Neuronal stem cell (in vitro differentiated cells): Measurements from ENCODE around the gene SOX18.

ENCODE experiments used
- DNase-seq: peaks from one replicate; pipeline ENCODE4 v3.0.0-alpha.2; 2013; ENCODE audit warnings: low spot score
- H2AFZ ChIP-seq: one replicate; pipeline ENCODE4 v1.6.1; 2013; ENCODE audit warnings: mild to moderate bottlenecking, low read length, inconsistent platforms
- H2AK5ac ChIP-seq: 2 replicates; pipeline ENCODE4 v1.6.1; 2013; ENCODE audit warnings: low read depth, mild to moderate bottlenecking, inconsistent platforms, low read length, moderate library complexity, mixed read lengths
- H2BK120ac ChIP-seq: 2 replicates; pipeline ENCODE4 v1.6.1; 2013; ENCODE audit warnings: low read depth, mild to moderate bottlenecking, inconsistent platforms, low read length, moderate library complexity, mixed read lengths
- H2BK12ac ChIP-seq: one replicate; pipeline ENCODE4 v1.6.1; 2013; ENCODE audit warnings: low read length, inconsistent platforms
- H2BK15ac ChIP-seq: 2 replicates; pipeline ENCODE4 v1.6.1; 2013; ENCODE audit warnings: mild to moderate bottlenecking, low read length, inconsistent platforms, mixed read lengths
- H2BK5ac ChIP-seq: one replicate; pipeline ENCODE4 v1.6.1; 2013; ENCODE audit warnings: inconsistent platforms, mild to moderate bottlenecking, low read length, moderate library complexity
- H3K14ac ChIP-seq: one replicate; pipeline ENCODE4 v1.6.1; 2013; ENCODE audit warnings: low read length, inconsistent platforms
- H3K18ac ChIP-seq: 2 replicates; pipeline ENCODE4 v1.6.1; 2013; ENCODE audit warnings: low read length, inconsistent platforms
- H3K23ac ChIP-seq: 2 replicates; pipeline ENCODE4 v1.6.1; 2013; ENCODE audit warnings: low read depth, mild to moderate bottlenecking, mixed read lengths, low read length, inconsistent platforms; ENCODE audit not compliant: poor library complexity
- H3K27ac ChIP-seq: replicated peaks from 3 replicates; pipeline ENCODE4 v1.5.1; 2013; ENCODE audit warnings: low read length, inconsistent platforms
- H3K27me3 ChIP-seq, 3 experiments: 2 replicates each; pipeline ENCODE4 v1.6.1; 2013; ENCODE audit warnings: low read length in 3 of 3, mild to moderate bottlenecking in 2 of 3, inconsistent platforms in 1 of 3, low read depth in 1 of 3, mixed read lengths in 1 of 3, moderate library complexity in 1 of 3; ENCODE audit not compliant: control insufficient read depth in 3 of 3, insufficient read depth in 3 of 3
- H3K36me3 ChIP-seq, 2 donors: replicated peaks in 1 of 2; 2 replicates each; pipeline ENCODE4 v1.6.1; 2013; ENCODE audit warnings: low read length in 2 of 2; ENCODE audit not compliant: control insufficient read depth in 2 of 2, insufficient read depth in 2 of 2
- H3K4ac ChIP-seq: 2 replicates; pipeline ENCODE4 v1.6.1; 2013; ENCODE audit warnings: inconsistent platforms, mild to moderate bottlenecking, low read length, moderate library complexity
- H3K4me1 ChIP-seq, 2 donors: 1 replicate in 1 of 2; 2 replicates in 1 of 2; pipeline ENCODE4 v1.6.1; 2013; ENCODE audit warnings: low read length in 2 of 2, low read depth in 1 of 2; ENCODE audit not compliant: control insufficient read depth in 2 of 2, insufficient read depth in 1 of 2
- H3K4me2 ChIP-seq: one replicate; pipeline ENCODE4 v1.6.1; 2013; ENCODE audit warnings: mild to moderate bottlenecking, low read length, inconsistent platforms; ENCODE audit not compliant: insufficient read depth, poor library complexity, severe bottlenecking
- H3K4me3 ChIP-seq, 2 donors: 2 replicates each; pipeline ENCODE4 v1.5.1; 2013; ENCODE audit warnings: low read length in 2 of 2, mild to moderate bottlenecking in 2 of 2, inconsistent platforms in 1 of 2, moderate library complexity in 1 of 2
- H3K79me1 ChIP-seq: one replicate; pipeline ENCODE4 v1.6.1; 2013; ENCODE audit warnings: low read depth, mild to moderate bottlenecking, inconsistent platforms, low read length, moderate library complexity
- H3K9ac ChIP-seq: one replicate; pipeline ENCODE4 v1.6.1; 2013; ENCODE audit warnings: mild to moderate bottlenecking, low read depth, low read length, inconsistent platforms; ENCODE audit not compliant: poor library complexity
- H3K9me3 ChIP-seq, 2 donors: replicated peaks in 1 of 2; 2 replicates each; pipeline versions ENCODE3 to v1.6.1; 2013; ENCODE audit warnings: low read length in 2 of 2, mild to moderate bottlenecking in 2 of 2, inconsistent platforms in 1 of 2, low read depth in 1 of 2, mixed read lengths in 1 of 2, moderate library complexity in 1 of 2; ENCODE audit not compliant: control insufficient read depth in 2 of 2, insufficient read depth in 1 of 2
- H4K8ac ChIP-seq: one replicate; pipeline ENCODE4 v1.6.1; 2013; ENCODE audit warnings: low read depth, mild to moderate bottlenecking, inconsistent platforms, low read length, moderate library complexity
- H4K91ac ChIP-seq: one replicate; pipeline ENCODE4 v1.6.1; 2013; ENCODE audit warnings: low read length, low read depth, mild to moderate bottlenecking, inconsistent platforms; ENCODE audit not compliant: poor library complexity
- WGBS, 2 donors: extraction: QIAGEN DNeasy Blood & Tissue Kit; methylation state at CpG; one replicate each; pipeline ENCODE4 v1.1.7; 2013; ENCODE audit warnings: missing lambda C conversion rate in 2 of 2, mixed read lengths in 1 of 2; ENCODE audit not compliant: insufficient read length in 2 of 2, insufficient replicate concordance in 1 of 2; ENCODE audit errors: extremely low coverage in 2 of 2; 5-methylcytosine and 5-hydroxymethylcytosine counted together

SOX18 gene

GRCh38 chr20:64063389-64064144 is 14.1 kb upstream of the SOX18 start:
- peak overlapping the region; percentile 37 for H2BK15ac ChIP-seq
- peak overlapping the region; percentile 31 for H2BK120ac ChIP-seq
- no peaks in the 10 kb centered on the region for H3K27me3 ChIP-seq
- peak overlapping the region; percentile 90 for H3K9ac ChIP-seq
- peaks cover 9% of the 10 kb centered on the region for H3K79me1 ChIP-seq
- peak overlapping the region; percentile 95 for H3K18ac ChIP-seq
- no peak for DNase-seq
- no peak overlapping the region for H3K27ac ChIP-seq
- H3K14ac ChIP-seq: peak overlapping the region; percentile 71
- H2BK12ac ChIP-seq: no peak overlapping the region
- peak overlapping the region; percentile 92 to 96 for H3K4me3 ChIP-seq
- peak overlapping the region; percentile 66 for H3K4ac ChIP-seq
- peaks cover 17 to 22% of the 10 kb centered on the region in 2 donors for H3K4me1 ChIP-seq
- H2BK5ac ChIP-seq: peak overlapping the region; percentile 39
- H2AFZ ChIP-seq: peak overlapping the region; percentile 96
- H3K23ac ChIP-seq: peak overlapping the region; percentile 93
- H4K91ac ChIP-seq: no peak overlapping the region
- H2AK5ac ChIP-seq: peak overlapping the region; percentile 92
- peaks cover 2 to 3% of the 10 kb centered on the region in 2 donors for H3K36me3 ChIP-seq
- peak overlapping the region; percentile 17 for H4K8ac ChIP-seq
- H3K9me3 ChIP-seq: no peaks in the 10 kb centered on the region
- peak overlapping the region; percentile 89 for H3K4me2 ChIP-seq
- no CpG with 5 or more reads among the region's 51 CpGs for WGBS, 2 donors

- peak within 1 kb of the TSS; percentile 82 for H4K91ac ChIP-seq
- peak within 1 kb of the TSS; percentile 92 for H2AK5ac ChIP-seq
- peak within 1 kb of the TSS; percentile 37 for H2BK15ac ChIP-seq
- peaks cover 15 to 22% of the 10 kb centered on the region in 2 donors for H3K4me1 ChIP-seq
- H3K79me1 ChIP-seq: peaks cover 9% of the 10 kb centered on the region
- no peaks in the 10 kb centered on the region for H3K36me3 ChIP-seq
- peak within 1 kb of the TSS; percentile 71 for H3K14ac ChIP-seq
- H3K4me2 ChIP-seq: peak within 1 kb of the TSS; percentile 89
- H2AFZ ChIP-seq: peak within 1 kb of the TSS; percentile 96
- H3K9me3 ChIP-seq: no peaks in the 10 kb centered on the region
- H3K4me3 ChIP-seq: peak within 1 kb of the TSS; percentile 92 to 96
- DNase-seq: peak; percentile 91
- H3K23ac ChIP-seq: peak within 1 kb of the TSS; percentile 99
- peak within 1 kb of the TSS; percentile 78 for H3K4ac ChIP-seq
- H2BK12ac ChIP-seq: no peak within 1 kb of the TSS
- H3K18ac ChIP-seq: peak within 1 kb of the TSS; percentile 97
- peak within 1 kb of the TSS; percentile 86 for H4K8ac ChIP-seq
- peaks cover 0 to 3% (median 0%) of the 10 kb centered on the region in 3 experiments for H3K27me3 ChIP-seq
- WGBS, 2 donors: no CpG with 5 or more reads among the region's 85 CpGs
- peak within 1 kb of the TSS; percentile 92 for H3K9ac ChIP-seq
- H3K27ac ChIP-seq: no peak within 1 kb of the TSS
- H2BK5ac ChIP-seq: peak within 1 kb of the TSS; percentile 39
- peak within 1 kb of the TSS; percentile 31 for H2BK120ac ChIP-seq
Observed at GRCh38 chr20:64062596-64063388, 13.4 kb upstream of the SOX18 start, which contains the start of gene TCEA2. Gene TCEA2, plus strand, starts transcription at chr20:64063198. Its CDS starts 115 bp downstream, at chr20:64063313.

DNA sequence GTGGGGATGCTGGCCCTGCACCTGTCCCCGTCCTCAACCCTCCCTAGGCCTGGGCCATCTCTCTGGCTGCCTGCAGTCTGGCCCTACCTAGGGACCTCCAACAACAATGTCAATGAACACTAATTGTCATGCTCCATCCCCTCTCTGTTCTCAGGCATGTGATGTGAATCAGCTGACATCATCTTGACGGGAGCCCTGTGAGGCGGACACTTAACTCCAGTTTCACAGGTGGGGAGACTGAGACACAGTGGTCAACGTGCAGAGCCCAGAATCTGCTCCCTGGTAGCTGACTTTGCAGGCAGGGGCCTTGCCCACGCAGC is 12.8 kb upstream of the SOX18 start:
- Histone ChIP-seq H3K4me1 (peaks cover 16 to 25% of the 10 kb centered on the region in 2 donors), H3K14ac (peak overlapping the region; percentile 67), H2BK15ac (no peak overlapping the region), H3K23ac (peak overlapping the region; percentile 99), H4K8ac (peak overlapping the region; percentile 86), H3K9me3 (no peaks in the 10 kb centered on the region), H3K9ac (peak overlapping the region; percentile 92), H2BK120ac (no peak overlapping the region), H2BK12ac (no peak overlapping the region), H3K4me2 (peak overlapping the region; percentile 84), H3K27ac (no peak overlapping the region), H2AK5ac (peak overlapping the region; percentile 77), H2AFZ (peak overlapping the region; percentile 96), H3K79me1 (peaks cover 9% of the 10 kb centered on the region), H3K36me3 (no peaks in the 10 kb centered on the region), H3K4me3 (peak overlapping the region; percentile 81 to 96), H3K18ac (peak overlapping the region; percentile 97), H4K91ac (peak overlapping the region; percentile 82), H3K4ac (peak overlapping the region; percentile 78), H3K27me3 (peaks cover 0 to 3% (median 0%) of the 10 kb centered on the region in 3 experiments), H2BK5ac (no peak overlapping the region)
- DNase-seq: no peak
- no CpG with 5 or more reads among the region's 5 CpGs for WGBS, 2 donors

DNA sequence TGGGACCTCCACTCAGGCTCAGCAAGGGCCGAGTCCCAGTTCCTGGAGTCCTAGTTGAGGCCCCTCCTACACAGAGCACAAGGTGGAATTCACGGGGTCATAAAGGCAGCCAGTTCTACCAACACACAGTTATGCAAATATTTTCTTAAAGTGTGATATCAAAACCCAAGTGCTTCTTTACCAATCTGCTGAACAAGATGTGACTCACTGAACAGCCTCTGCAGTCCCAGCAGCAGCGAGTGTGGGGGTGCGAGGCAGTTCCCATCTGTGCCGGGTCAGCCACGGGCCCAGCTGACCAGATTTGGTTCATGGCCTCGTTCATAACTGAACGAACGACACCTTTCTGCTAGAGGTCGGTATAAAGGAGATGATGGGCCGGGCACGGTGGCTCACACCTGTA is 9.1 kb upstream of the SOX18 start:
- Histone ChIP-seq H2BK5ac (peak overlapping the region; percentile 57), H3K14ac (no peak overlapping the region), H3K23ac (no peak overlapping the region), H3K27ac (no peak overlapping the region), H3K4me1 (peaks cover 17 to 38% of the 10 kb centered on the region in 2 donors), H3K9ac (no peak overlapping the region), H3K27me3 (peaks cover 0 to 11% (median 0%) of the 10 kb centered on the region in 3 experiments), H2BK15ac (peak overlapping the region; percentile 79), H3K36me3 (no peaks in the 10 kb centered on the region), H2BK12ac (no peak overlapping the region), H3K4me3 (no peak overlapping the region), H3K79me1 (peaks cover 2% of the 10 kb centered on the region), H3K9me3 (no peaks in the 10 kb centered on the region), H2AFZ (no peak overlapping the region), H2BK120ac (peak overlapping the region; percentile 42), H3K4me2 (no peak overlapping the region), H3K4ac (no peak overlapping the region), H2AK5ac (peak overlapping the region; percentile 99), H4K8ac (no peak overlapping the region), H3K18ac (no peak overlapping the region), H4K91ac (no peak overlapping the region)
- no CpG with 5 or more reads among the region's 12 CpGs for WGBS, 2 donors
- no peak for DNase-seq
